HL-60 (cell line): ENCODE data around the gene RPL34.
A peak's percentile ranks its signal among the peaks of the same experiment; 100 is the strongest.

ENCODE experiments used
- DNase-seq, 2 experiments: peaks; one replicate each; pipeline ENCODE4 v3.0.0-alpha.2; 2010 to 2020; ENCODE audit warnings: low read depth in 1 of 2, low spot score in 1 of 2
- H3K27ac ChIP-seq: fragments of 250-450 bp; sonication (Bioruptor Pico); replicated peaks from 2 replicates; pipeline ENCODE4 v1.5.1; 2020; ENCODE audit warnings: mild to moderate bottlenecking, moderate library complexity
- H3K27me3 ChIP-seq: fragments of 250-450 bp; sonication (Bioruptor Pico); 2 replicates; pipeline ENCODE4 v1.5.1; 2021; ENCODE audit warnings: mild to moderate bottlenecking, moderate library complexity; ENCODE audit not compliant: insufficient read depth, poor library complexity, severe bottlenecking
- H3K4me3 ChIP-seq: replicated peaks from 2 replicates; pipeline ENCODE4 v1.5.1; 2011; ENCODE audit warnings: mild to moderate bottlenecking, control low read depth, low read length; ENCODE audit not compliant: insufficient read depth
- CTCF ChIP-seq: IDR thresholded peaks from one replicate; pipeline ENCODE4 v1.5.1; 2011; ENCODE audit warnings: low read length, control low read depth, inconsistent platforms; ENCODE audit not compliant: insufficient read depth
- GABPA ChIP-seq: IDR thresholded peaks from 2 replicates; pipeline ENCODE4 v1.6.1; 2012; ENCODE audit warnings: low read depth
- POLR2AphosphoS5 ChIP-seq: IDR thresholded peaks from 2 replicates; pipeline ENCODE4 v1.6.1; 2012; ENCODE audit warnings: low read depth
- REST ChIP-seq: IDR thresholded peaks from 2 replicates; pipeline ENCODE4 v1.6.1; 2012; ENCODE audit warnings: low read depth; ENCODE audit not compliant: insufficient replicate concordance
- SPI1 ChIP-seq: IDR thresholded peaks from 2 replicates; pipeline ENCODE4 v1.6.1; 2012; ENCODE audit warnings: low read depth, mild to moderate bottlenecking, borderline replicate concordance

Gene RPL34

GRCh38 chr4:108581083-108581482 lies 39.3 kb upstream of the RPL34 start:
- Histone ChIP-seq H3K27ac (no peak overlapping the region), H3K4me3 (no peak overlapping the region), H3K27me3 (no peaks in the 10 kb centered on the region)
- TF ChIP-seq GABPA (no peak), SPI1 (peak; percentile 29; the same call in 1 of the 2 replicates)
- DNase-seq: peak; percentile 11 to 12

DNA sequence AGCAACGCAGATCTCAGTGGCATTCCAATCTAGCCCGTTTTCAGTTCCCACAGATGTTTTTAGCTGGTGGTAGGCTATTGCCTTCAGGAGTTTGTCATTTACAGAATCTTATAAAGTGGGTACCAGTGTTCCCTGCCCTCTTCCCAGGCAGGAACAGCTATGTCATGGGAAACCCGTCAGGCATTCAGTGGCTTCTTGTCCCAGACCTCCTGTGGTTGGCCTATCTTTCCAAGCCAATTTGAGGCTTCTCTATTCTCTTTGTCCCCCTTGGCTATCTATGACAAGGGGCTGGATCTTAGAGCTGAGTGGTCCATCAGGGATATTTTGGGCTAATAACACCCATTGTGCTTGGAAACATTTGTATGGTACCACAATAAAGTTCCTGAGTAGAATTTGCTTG lies 33.6 kb upstream of the RPL34 start:
- Histone ChIP-seq H3K27ac (no peak overlapping the region), H3K27me3 (no peaks in the 10 kb centered on the region), H3K4me3 (no peak overlapping the region)
- no peak for DNase-seq
- TF ChIP-seq REST: no peak
- TF ChIP-seq POLR2AphosphoS5: no peak
- no peak for TF ChIP-seq GABPA
- TF ChIP-seq CTCF: no peak
- no peak for TF ChIP-seq SPI1

- no peak for DNase-seq
- Histone ChIP-seq H3K27me3 (no peaks in the 10 kb centered on the region), H3K4me3 (no peak overlapping the region), H3K27ac (no peak overlapping the region)
- TF ChIP-seq SPI1: no peak
- no peak for TF ChIP-seq REST
Observed at GRCh38 chr4:108588878-108589277, 31.5 kb upstream of the RPL34 start.

GRCh38 chr4:108589961-108590360 lies 30.4 kb upstream of the RPL34 start:
- no peak for DNase-seq
- H3K27ac ChIP-seq: no peak overlapping the region
- no peak for TF ChIP-seq REST
- TF ChIP-seq SPI1: no peak
- TF ChIP-seq POLR2AphosphoS5: no peak
- TF ChIP-seq GABPA: no peak
- no peak for TF ChIP-seq CTCF
- no peak overlapping the region for H3K4me3 ChIP-seq
- no peaks in the 10 kb centered on the region for H3K27me3 ChIP-seq
